H1 (cell line): ENCODE measurements around the gene ARMCX2.

Experiments
- CHD2 ChIP-seq: IDR thresholded peaks from 2 replicates; pipeline ENCODE4 v1.6.1; 2012; ENCODE audit warnings: low read length, improper control_type of control experiment
- SP1 ChIP-seq: IDR thresholded peaks from 2 replicates; pipeline ENCODE4 v1.6.1; 2011; ENCODE audit warnings: low read depth, low read length
- TCF12 ChIP-seq: IDR thresholded peaks from 2 replicates; pipeline ENCODE4 v1.6.1; 2011; ENCODE audit warnings: low read depth, mild to moderate bottlenecking, low read length
- TF ChIP-seq, protein P1 (sequence below): IDR thresholded peaks from 2 replicates; pipeline ENCODE4 v1.6.1; 2011; ENCODE audit warnings: low read length, improper control_type of control experiment

DNA sequence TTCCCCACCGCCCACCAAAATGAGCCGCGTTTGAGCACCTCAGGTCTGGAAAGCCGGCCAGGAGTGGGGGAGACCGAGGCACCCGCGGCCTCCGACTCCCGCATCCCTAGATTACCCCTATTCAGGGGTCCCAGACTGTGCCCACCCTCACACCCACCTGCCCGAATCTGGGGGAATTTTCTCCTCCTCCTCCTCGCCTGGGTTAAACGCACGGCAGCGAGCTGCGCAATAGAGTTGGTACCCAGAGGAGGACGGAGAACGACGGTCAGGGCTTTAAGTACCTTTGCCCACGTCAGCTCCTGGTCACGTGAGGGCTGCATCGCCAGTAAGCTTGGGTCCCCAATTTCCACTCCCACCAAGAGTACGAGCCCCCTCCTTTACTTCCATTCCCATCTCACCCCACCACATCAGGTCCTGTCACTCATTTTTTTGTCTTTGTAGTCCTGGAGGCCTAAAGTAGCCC, at the start of gene ARMCX2:
- TF ChIP-seq, protein P1, sequence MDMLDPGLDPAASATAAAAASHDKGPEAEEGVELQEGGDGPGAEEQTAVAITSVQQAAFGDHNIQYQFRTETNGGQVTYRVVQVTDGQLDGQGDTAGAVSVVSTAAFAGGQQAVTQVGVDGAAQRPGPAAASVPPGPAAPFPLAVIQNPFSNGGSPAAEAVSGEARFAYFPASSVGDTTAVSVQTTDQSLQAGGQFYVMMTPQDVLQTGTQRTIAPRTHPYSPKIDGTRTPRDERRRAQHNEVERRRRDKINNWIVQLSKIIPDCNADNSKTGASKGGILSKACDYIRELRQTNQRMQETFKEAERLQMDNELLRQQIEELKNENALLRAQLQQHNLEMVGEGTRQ: peak; percentile 92
- TF ChIP-seq CHD2: no peak
- TF ChIP-seq TCF12: no peak
- no peak for TF ChIP-seq SP1
